Activated T-helper 17 cell treated with anti-CD3 and anti-CD28 coated beads, Interleukin-2, amount 50 U/mL, for 72 hours (primary cell): Measurements from ENCODE around the gene BMPR1A. TPM values are rescaled to one million over a fixed set of nuclear protein-coding genes. Genes with fewer than 3 reads are reported as not detected.
"Not testable (repeated sequence)": the region's sequence is repeated elsewhere in the genome, so short reads cannot be mapped to it uniquely, and the experiment has no call there.

Experiments
- ATAC-seq: fragments of 150-1000 bp; cut with Tn5 transposase; replicated peaks from 2 replicates; pipeline ENCODE4 v1.10.0; 2021; ENCODE audit warnings: mild to moderate bottlenecking, moderate library complexity
- H3K27ac Mint-ChIP-seq: one replicate; pipeline ENCODE4 v1.8.0; 2022; ENCODE audit warnings: mixed read lengths
- H3K27me3 Mint-ChIP-seq: one replicate; pipeline ENCODE4 v1.8.0; 2022; ENCODE audit warnings: mixed read lengths
- H3K36me3 Mint-ChIP-seq: one replicate; pipeline ENCODE4 v1.8.0; 2022; ENCODE audit warnings: low read depth, mild to moderate bottlenecking, mixed read lengths
- H3K4me1 Mint-ChIP-seq: one replicate; pipeline ENCODE4 v1.8.0; 2022; ENCODE audit warnings: mixed read lengths
- H3K4me3 Mint-ChIP-seq: one replicate; pipeline ENCODE4 v1.8.0; 2022; ENCODE audit warnings: mild to moderate bottlenecking, mixed read lengths
- H3K9me3 Mint-ChIP-seq: one replicate; pipeline ENCODE4 v1.8.0; 2022; ENCODE audit warnings: mixed read lengths
- total RNA-seq, 2 donors: library from RNA; stranded (reverse); gene quantifications; one replicate each; pipeline ENCODE4 v1.2.3, GENCODE V29; 2022

BMPR1A gene
- total RNA-seq, 2 donors from 2014 or later: 11.1 to 14.4 TPM

GRCh38 chr10:86914734-86915133, 158.3 kb downstream of the BMPR1A start:
- ATAC-seq: no peak
- Mint-ChIP-seq H3K9me3 (no peaks in the 10 kb centered on the region), H3K36me3 (peaks cover 58% of the 10 kb centered on the region), H3K27me3 (no peaks in the 10 kb centered on the region), H3K4me3 (no peak overlapping the region), H3K4me1 (no peaks in the 10 kb centered on the region), H3K27ac (no peak overlapping the region)

DNA sequence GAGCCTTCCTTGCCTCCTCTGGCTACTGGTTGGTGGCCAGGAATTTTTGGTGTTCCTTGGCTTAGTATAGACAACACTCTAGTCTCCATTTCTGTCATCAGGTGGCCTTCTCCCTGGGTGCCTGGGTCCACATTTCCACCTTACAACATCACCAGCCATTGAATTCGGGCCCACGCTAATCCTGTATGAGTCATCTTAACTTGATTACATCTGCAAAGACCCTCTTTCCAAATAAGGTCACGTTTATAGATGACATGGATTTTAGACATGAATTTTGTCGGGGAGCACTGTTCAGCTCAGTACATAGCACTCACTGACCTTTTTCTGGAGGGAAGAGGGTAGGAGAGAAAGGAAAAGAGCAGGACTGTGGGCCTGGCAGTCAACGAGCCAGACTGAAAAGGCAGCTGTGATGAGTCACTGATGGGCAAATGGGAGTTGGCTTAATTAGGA, 161.6 kb downstream of the BMPR1A start:
- no peak overlapping the region for H3K27ac Mint-ChIP-seq
- H3K4me3 Mint-ChIP-seq: no peak overlapping the region
- H3K27me3 Mint-ChIP-seq: no peaks in the 10 kb centered on the region
- no peak for ATAC-seq
- no peaks in the 10 kb centered on the region for H3K9me3 Mint-ChIP-seq
- no peaks in the 10 kb centered on the region for H3K4me1 Mint-ChIP-seq
- peaks cover 78% of the 10 kb centered on the region for H3K36me3 Mint-ChIP-seq

- H3K4me3 Mint-ChIP-seq: no peak overlapping the region
- no peaks in the 10 kb centered on the region for H3K27me3 Mint-ChIP-seq
- ATAC-seq: no peak
- no peak overlapping the region for H3K27ac Mint-ChIP-seq
- H3K36me3 Mint-ChIP-seq: peaks cover 62% of the 10 kb centered on the region
- no peaks in the 10 kb centered on the region for H3K9me3 Mint-ChIP-seq
- H3K4me1 Mint-ChIP-seq: no peaks in the 10 kb centered on the region
Observed at GRCh38 chr10:86922553-86922961, 166.1 kb downstream of the BMPR1A start.

- H3K4me3 Mint-ChIP-seq: no peak overlapping the region
- H3K9me3 Mint-ChIP-seq: no peaks in the 10 kb centered on the region
- no peak overlapping the region for H3K27ac Mint-ChIP-seq
- no peaks in the 10 kb centered on the region for H3K4me1 Mint-ChIP-seq
- ATAC-seq: no peak
- H3K27me3 Mint-ChIP-seq: no peaks in the 10 kb centered on the region
- peaks cover 5% of the 10 kb centered on the region for H3K36me3 Mint-ChIP-seq
Observed at GRCh38 chr10:86929468-86930380, 173.3 kb downstream of the BMPR1A start.

- Mint-ChIP-seq H3K27me3 (no peaks in the 10 kb centered on the region), H3K9me3 (no peaks in the 10 kb centered on the region)
Observed at GRCh38 chr10:86931872-86932271, 175.5 kb downstream of the BMPR1A start.

DNA sequence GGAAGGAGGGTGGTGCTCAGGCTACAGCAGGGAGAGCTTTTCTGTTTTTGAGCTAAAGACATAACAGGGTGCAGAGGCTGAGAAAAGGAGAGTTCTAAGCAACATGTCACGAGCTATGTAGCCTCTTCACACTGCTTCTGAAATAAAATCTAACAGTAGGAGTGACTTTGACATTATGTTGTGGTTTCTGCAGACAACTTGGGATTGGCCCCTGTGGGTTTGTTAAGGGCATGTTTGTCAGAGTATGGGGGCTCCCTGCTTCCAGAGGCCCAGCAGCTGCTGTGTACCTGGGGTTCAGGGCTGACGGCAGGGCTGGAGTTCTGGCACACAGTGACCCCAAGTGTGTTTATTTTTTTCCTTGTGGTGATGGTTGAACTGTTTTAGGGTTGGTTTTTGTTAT, 176.3 kb downstream of the BMPR1A start:
- no peak overlapping the region for H3K27ac Mint-ChIP-seq
- no peaks in the 10 kb centered on the region for H3K27me3 Mint-ChIP-seq
- H3K4me3 Mint-ChIP-seq: no peak overlapping the region
- no peaks in the 10 kb centered on the region for H3K9me3 Mint-ChIP-seq
- H3K4me1 Mint-ChIP-seq: no peaks in the 10 kb centered on the region
- ATAC-seq: no peak
- H3K36me3 Mint-ChIP-seq: peaks cover 5% of the 10 kb centered on the region

More at GRCh38 chr10:86931872-86932271, 175.5 kb downstream of the BMPR1A start:
- ATAC-seq: no peak
- H3K27ac Mint-ChIP-seq: no peak overlapping the region
- H3K4me3 Mint-ChIP-seq: no peak overlapping the region
- peaks cover 5% of the 10 kb centered on the region for H3K36me3 Mint-ChIP-seq
- H3K4me1 Mint-ChIP-seq: no peaks in the 10 kb centered on the region

- not testable (repeated sequence) for H3K9me3 Mint-ChIP-seq, H3K4me1 Mint-ChIP-seq
Observed at GRCh38 chr10:86934162-86934711, 177.8 kb downstream of the BMPR1A start.

DNA sequence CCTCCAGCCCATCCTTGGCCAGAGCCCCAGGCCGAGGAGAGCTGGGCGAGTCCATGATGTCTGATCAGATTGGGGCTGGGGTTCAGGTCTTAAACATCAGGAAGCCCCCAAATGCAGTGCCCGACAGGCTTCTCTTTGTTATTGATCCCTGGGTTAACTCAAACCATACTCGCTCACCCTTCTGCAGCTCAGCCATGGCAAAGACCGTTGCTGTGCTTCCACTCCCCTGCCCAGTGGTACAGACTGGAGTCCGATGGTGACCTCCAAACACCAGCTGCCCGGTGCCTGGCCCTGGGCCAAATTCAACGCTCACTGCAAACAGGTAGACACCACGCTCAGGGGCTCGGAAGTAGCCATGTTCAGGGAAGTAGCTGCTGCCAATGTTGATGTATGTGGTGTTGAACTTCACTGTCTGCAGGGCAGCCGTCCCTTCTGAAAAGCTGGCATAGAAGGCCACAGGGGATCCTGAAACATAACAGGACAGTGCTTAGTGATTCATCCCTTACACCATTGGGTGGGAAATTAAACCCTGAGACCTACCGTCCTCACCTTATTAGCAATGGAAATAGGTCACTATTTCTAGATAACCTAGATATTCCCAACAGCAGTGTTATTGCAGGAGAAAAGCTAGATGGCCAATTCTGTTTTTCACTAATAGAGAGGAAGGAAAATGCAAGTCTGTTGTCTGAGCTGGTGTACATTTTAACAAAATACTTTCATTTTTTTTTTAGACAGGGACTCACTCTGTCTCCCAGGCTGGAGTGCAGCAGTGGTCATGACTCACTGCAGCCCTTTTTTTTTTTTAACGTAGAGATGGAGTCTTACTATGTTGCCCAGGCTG, 180.5 kb downstream of the BMPR1A start:
- no peaks in the 10 kb centered on the region for H3K9me3 Mint-ChIP-seq
- H3K36me3 Mint-ChIP-seq: no peaks in the 10 kb centered on the region
- no peak for ATAC-seq
- no peaks in the 10 kb centered on the region for H3K4me1 Mint-ChIP-seq
- no peak overlapping the region for H3K4me3 Mint-ChIP-seq
- no peaks in the 10 kb centered on the region for H3K27me3 Mint-ChIP-seq
- no peak overlapping the region for H3K27ac Mint-ChIP-seq

More at GRCh38 chr10:86934162-86934711, 177.8 kb downstream of the BMPR1A start:
- not testable (repeated sequence) for ATAC-seq, H3K36me3 Mint-ChIP-seq, H3K27me3 Mint-ChIP-seq, H3K27ac Mint-ChIP-seq, H3K4me3 Mint-ChIP-seq

- Mint-ChIP-seq H3K4me1 (no peaks in the 10 kb centered on the region), H3K27ac (no peak overlapping the region), H3K4me3 (no peak overlapping the region), H3K36me3 (no peaks in the 10 kb centered on the region), H3K9me3 (no peaks in the 10 kb centered on the region), H3K27me3 (no peaks in the 10 kb centered on the region)
- ATAC-seq: no peak
Observed at GRCh38 chr10:86937502-86938154, 181.2 kb downstream of the BMPR1A start.

- no peak for ATAC-seq
- Mint-ChIP-seq H3K36me3 (no peaks in the 10 kb centered on the region), H3K27me3 (no peaks in the 10 kb centered on the region), H3K27ac (no peak overlapping the region), H3K9me3 (no peaks in the 10 kb centered on the region), H3K4me3 (no peak overlapping the region), H3K4me1 (no peaks in the 10 kb centered on the region)
Observed at GRCh38 chr10:86938260-86938659, 181.8 kb downstream of the BMPR1A start.

- not testable (repeated sequence) for H3K36me3 Mint-ChIP-seq, H3K27me3 Mint-ChIP-seq, H3K27ac Mint-ChIP-seq, H3K4me1 Mint-ChIP-seq, H3K9me3 Mint-ChIP-seq, ATAC-seq
- peak overlapping the region; percentile 61 for H3K4me3 Mint-ChIP-seq
Observed at GRCh38 chr10:86940076-86940475, 183.7 kb downstream of the BMPR1A start.

- H3K27me3 Mint-ChIP-seq: no peaks in the 10 kb centered on the region
- no peaks in the 10 kb centered on the region for H3K36me3 Mint-ChIP-seq
- no peak for ATAC-seq
- H3K4me1 Mint-ChIP-seq: no peaks in the 10 kb centered on the region
- H3K9me3 Mint-ChIP-seq: no peaks in the 10 kb centered on the region
- no peak overlapping the region for H3K27ac Mint-ChIP-seq
- no peak overlapping the region for H3K4me3 Mint-ChIP-seq
Observed at GRCh38 chr10:86940677-86941076, 184.3 kb downstream of the BMPR1A start.

- Mint-ChIP-seq H3K4me3 (no peak overlapping the region), H3K27ac (no peak overlapping the region), H3K9me3 (no peaks in the 10 kb centered on the region), H3K36me3 (no peaks in the 10 kb centered on the region), H3K27me3 (no peaks in the 10 kb centered on the region), H3K4me1 (no peaks in the 10 kb centered on the region)
- ATAC-seq: no peak
Observed at GRCh38 chr10:86941426-86941825, 185.0 kb downstream of the BMPR1A start.

DNA sequence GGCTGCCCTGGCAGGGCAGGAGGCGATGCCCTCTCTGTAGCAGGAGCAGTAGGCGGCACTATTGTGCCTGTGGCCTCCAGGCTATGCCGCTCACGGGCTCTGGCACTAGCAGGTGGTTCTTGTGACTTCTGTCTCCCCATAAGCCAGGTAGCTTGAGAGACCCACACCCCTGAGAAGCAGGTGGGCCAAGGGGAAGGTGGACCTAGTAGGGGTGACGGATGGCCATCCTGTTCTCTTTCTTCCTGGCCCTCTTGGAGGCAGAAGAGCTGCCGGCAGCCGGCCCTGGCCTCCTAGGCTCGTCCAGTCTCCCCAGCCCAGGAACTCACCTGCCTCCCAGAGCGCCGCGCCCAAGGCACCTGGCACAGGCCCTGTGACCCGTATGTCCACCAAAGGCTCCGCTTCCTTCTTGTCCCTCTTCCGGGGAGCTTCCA, 185.6 kb downstream of the BMPR1A start:
- Mint-ChIP-seq H3K4me3 (no peak overlapping the region), H3K27me3 (no peaks in the 10 kb centered on the region), H3K27ac (no peak overlapping the region), H3K36me3 (no peaks in the 10 kb centered on the region), H3K9me3 (no peaks in the 10 kb centered on the region), H3K4me1 (peaks cover 5% of the 10 kb centered on the region)
- no peak for ATAC-seq
